Pulmonary artery endothelial cell (primary cell): ENCODE measurements around the gene C10orf143. TPM values are rescaled to one million over a fixed set of nuclear protein-coding genes. Genes with fewer than 3 reads are reported as not detected.

Experiments
- DNase-seq: peaks from one replicate; pipeline ENCODE4 v3.0.0-alpha.2; 2011; ENCODE audit warnings: low read depth, low spot score
- total RNA-seq: library from RNA; depleted of rRNA; stranded (reverse); fragments of >200 nt; gene quantifications from 2 replicates; pipeline ENCODE4 v1.2.3, GENCODE V29; 2014

The C10orf143 gene
- total RNA-seq, 1 donor from 2014 or later: 0.33 TPM

- no peak for DNase-seq
Measured at GRCh38 chr10:130016993-130017630, 93.5 kb downstream of the C10orf143 start.

- no peak for DNase-seq
Measured at GRCh38 chr10:130016095-130016494, 94.5 kb downstream of the C10orf143 start.

- DNase-seq: no peak
Measured at GRCh38 chr10:130015075-130015695, 95.4 kb downstream of the C10orf143 start.

DNA sequence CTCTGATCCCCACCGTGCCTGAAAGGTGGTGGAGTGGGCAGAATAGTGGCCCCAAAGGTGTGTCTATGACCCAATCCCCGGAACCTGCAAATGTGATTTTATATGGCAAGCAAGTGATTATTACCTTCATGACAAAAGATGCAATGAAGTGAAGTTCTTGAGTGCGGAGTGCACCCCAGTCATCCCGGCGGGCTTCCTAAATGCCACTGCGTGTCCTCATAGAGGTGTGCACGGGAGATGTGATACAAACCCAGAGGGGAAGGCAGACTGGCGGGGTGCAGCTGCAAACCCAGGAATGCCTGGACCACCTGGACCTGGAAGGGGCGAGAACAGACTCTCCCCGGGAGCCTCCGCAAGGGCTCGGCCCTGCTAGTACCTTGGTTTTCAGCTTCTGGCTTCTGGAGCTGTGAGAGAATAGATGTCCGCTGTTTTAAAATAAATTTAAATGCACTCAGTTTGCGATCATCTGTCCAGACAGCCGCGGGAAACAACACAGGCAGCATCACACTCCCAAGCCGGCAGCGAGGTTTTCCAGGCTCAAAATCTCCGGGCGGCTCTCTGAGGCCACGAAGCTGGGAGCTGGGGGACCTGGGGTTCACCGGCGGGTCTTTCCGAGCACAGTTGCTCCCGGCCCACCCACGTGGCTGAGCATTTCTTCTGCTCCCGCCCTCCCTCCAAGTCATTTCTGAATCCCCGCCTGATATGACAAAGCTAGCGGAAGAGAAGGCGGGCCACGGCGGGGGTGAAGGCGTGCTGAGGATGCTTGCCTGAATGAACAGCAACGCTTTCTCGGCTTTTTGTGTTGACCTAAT, 96.2 kb downstream of the C10orf143 start:
- DNase-seq: no peak

Other genes starting within 250 kb of the C10orf143 start
- gene EBF3, start 146.6 kb downstream of the C10orf143 start, total RNA-seq: 0.07 and 0.14 TPM in 2 replicates
- 102 and 109 TPM in 2 replicates for gene GLRX3, start 25.6 kb upstream of the C10orf143 start, total RNA-seq